Measurements from ENCODE around the gene SCAMP3. TPM values are rescaled to one million over a fixed set of nuclear protein-coding genes. Genes with fewer than 3 reads are reported as not detected.

Gene SCAMP3
- polyA plus RNA-seq, 1 donor (not counting 4 experiments of a cell fraction or from before 2014, with no cell fraction given): 72.1 TPM

- Histone ChIP-seq H3K27me3 (ENCODE audit: control insufficient read depth, extremely low read depth, insufficient read depth, low read length) (no peaks in the 10 kb centered on the region), H2AFZ (ENCODE audit: control insufficient read depth, low read length) (no peak overlapping the region), H3K4me2 (ENCODE audit: control insufficient read depth, extremely low read depth, insufficient read depth, low read depth, low read length) (no peak overlapping the region), H3K79me2 (ENCODE audit: control insufficient read depth, insufficient read depth, low read length) (peaks cover 13% of the 10 kb centered on the region), H3K4me1 (ENCODE audit: control insufficient read depth, extremely low read depth, insufficient read depth, low read length) (peaks cover 19% of the 10 kb centered on the region), H3K4me3 (ENCODE audit: control insufficient read depth in 2 of 3, extremely low read depth in 1 of 3, insufficient read depth in 2 of 3, low read depth in 1 of 3, low read length in 3 of 3) (no peak overlapping the region), H3K9ac (ENCODE audit: control insufficient read depth, extremely low read depth, insufficient read depth, low read length) (no peak overlapping the region), H3K9me3 (ENCODE audit: control insufficient read depth, low read depth, low read length) (no peaks in the 10 kb centered on the region), H3K27ac (ENCODE audit: control insufficient read depth, insufficient read depth, low read length) (no peak overlapping the region), H3K36me3 (ENCODE audit: control insufficient read depth in 2 of 2, extremely low read depth in 1 of 2, insufficient read depth in 2 of 2, low read length in 2 of 2) (peaks cover 13 to 19% of the 10 kb centered on the region in 2 experiments), H4K20me1 (ENCODE audit: control insufficient read depth, extremely low read depth, insufficient read depth, low read length) (no peaks in the 10 kb centered on the region), H3K9me1 (ENCODE audit: control insufficient read depth, extremely low read depth, insufficient read depth, low read length) (no peaks in the 10 kb centered on the region)
- dilution Hi-C loops (cut with MboI; ENCODE audit: extremely low pct_ligation_motif_present, low sequenced_read_pairs): no loop called here
- FAIRE-seq: no peak
- TF ChIP-seq EZH2 (IDR thresholded peaks at IDR 0.05; ENCODE audit: low read length): no peak
- no peak for TF ChIP-seq CTCF (optimal IDR thresholded peaks at IDR 0.05 in 1 of 3, IDR thresholded peaks at IDR 0.05 in 1 of 3, conservative IDR thresholded peaks at IDR 0.05 in 1 of 3; ENCODE audit: extremely low read depth in 1 of 3, insufficient read depth in 2 of 3, low read length in 3 of 3)
- DNase-seq (ENCODE audit: low read depth, low spot score): no peak
These were observed 10.6 kb downstream of the SCAMP3 start for GRCh38 chr1:155251566-155251965.

GRCh38 chr1:155250633-155251449 is 11.3 kb downstream of the SCAMP3 start:
- dilution Hi-C loops (cut with MboI; ENCODE audit: extremely low pct_ligation_motif_present, low sequenced_read_pairs): no loop called here
- Histone ChIP-seq H3K9ac (ENCODE audit: control insufficient read depth, extremely low read depth, insufficient read depth, low read length) (no peak overlapping the region), H2AFZ (ENCODE audit: control insufficient read depth, low read length) (no peak overlapping the region), H3K9me1 (ENCODE audit: control insufficient read depth, extremely low read depth, insufficient read depth, low read length) (no peaks in the 10 kb centered on the region), H3K4me1 (ENCODE audit: control insufficient read depth, extremely low read depth, insufficient read depth, low read length) (peaks cover 13% of the 10 kb centered on the region), H3K4me2 (ENCODE audit: control insufficient read depth, extremely low read depth, insufficient read depth, low read depth, low read length) (no peak overlapping the region), H3K36me3 (ENCODE audit: control insufficient read depth in 2 of 2, extremely low read depth in 1 of 2, insufficient read depth in 2 of 2, low read length in 2 of 2) (peaks cover 11 to 19% of the 10 kb centered on the region in 2 experiments), H3K27ac (ENCODE audit: control insufficient read depth, insufficient read depth, low read length) (no peak overlapping the region), H3K9me3 (ENCODE audit: control insufficient read depth, low read depth, low read length) (no peaks in the 10 kb centered on the region), H4K20me1 (ENCODE audit: control insufficient read depth, extremely low read depth, insufficient read depth, low read length) (no peaks in the 10 kb centered on the region), H3K4me3 (ENCODE audit: control insufficient read depth in 2 of 3, extremely low read depth in 1 of 3, insufficient read depth in 2 of 3, low read depth in 1 of 3, low read length in 3 of 3) (no peak overlapping the region), H3K27me3 (ENCODE audit: control insufficient read depth, extremely low read depth, insufficient read depth, low read length) (no peaks in the 10 kb centered on the region), H3K79me2 (ENCODE audit: control insufficient read depth, insufficient read depth, low read length) (peaks cover 13% of the 10 kb centered on the region)
- FAIRE-seq (peak; percentile 34), DNase-seq (ENCODE audit: low read depth, low spot score) (peak; percentile 64)
- peak; percentile 99 to 100 (median 100) for TF ChIP-seq CTCF (optimal IDR thresholded peaks at IDR 0.05 in 1 of 3, IDR thresholded peaks at IDR 0.05 in 1 of 3, conservative IDR thresholded peaks at IDR 0.05 in 1 of 3; ENCODE audit: extremely low read depth in 1 of 3, insufficient read depth in 2 of 3, low read length in 3 of 3)
- TF ChIP-seq EZH2 (IDR thresholded peaks at IDR 0.05; ENCODE audit: low read length): no peak

All from keratinocyte (primary cell).